ENCODE results near the gene COL25A1. TPM values are rescaled to one million over a fixed set of nuclear protein-coding genes. Genes with fewer than 3 reads are reported as not detected.

Gene COL25A1
- polyA plus RNA-seq, 1 experiment, result not detected

DNA sequence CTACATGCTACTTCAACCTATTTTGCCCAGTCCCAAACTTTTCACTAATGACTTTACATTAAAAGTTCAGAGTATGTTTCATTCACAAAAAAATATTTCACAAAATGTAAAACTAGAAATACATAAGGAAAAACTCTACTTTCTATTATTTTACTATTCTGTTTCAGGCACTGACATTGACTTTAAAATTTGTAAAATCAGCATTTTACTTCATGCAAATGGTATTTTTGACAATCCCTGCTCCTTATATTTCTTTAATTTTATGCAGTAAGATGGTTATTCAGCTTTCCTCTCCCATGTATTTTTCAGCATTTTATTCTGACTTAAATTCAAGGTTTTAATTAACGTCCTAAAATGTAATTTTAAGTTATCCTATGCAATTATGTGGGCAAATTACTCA, 178.5 kb downstream of the COL25A1 start:
- no peaks in the 10 kb centered on the region for H3K36me3 ChIP-seq (ENCODE audit: control insufficient read depth, insufficient read depth, low read length)
- CTCF ChIA-PET, result no interaction called here
- DNase-seq (ENCODE audit: low read depth), result no peak
- TF ChIP-seq CTCF (IDR thresholded peaks at IDR 0.05; ENCODE audit: insufficient read depth, low read depth, low read length), result no peak
- POLR2A ChIA-PET, result no interaction called here
- H3K4me3 ChIP-seq (ENCODE audit: low read depth, low read length), result no peak overlapping the region
- no peaks in the 10 kb centered on the region for H3K27me3 ChIP-seq (ENCODE audit: control insufficient read depth, insufficient read depth, low read length)

DNA sequence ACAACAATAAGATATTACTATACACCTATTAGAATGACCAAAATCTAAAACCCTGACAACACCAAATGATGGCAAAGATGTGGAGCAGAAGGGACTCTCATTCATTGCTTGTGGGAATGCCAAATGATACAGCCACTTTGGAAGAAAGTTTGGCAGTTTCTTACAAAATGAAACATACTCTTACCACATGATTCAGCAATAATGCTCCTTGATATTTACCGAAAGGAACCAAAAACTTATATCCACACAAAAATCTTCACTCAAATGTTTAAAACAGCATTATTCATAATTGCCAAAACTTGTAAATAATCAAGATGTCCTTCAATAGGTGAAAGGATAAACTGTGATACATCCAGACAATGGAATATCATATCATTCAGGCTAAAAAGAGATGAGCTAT, 180.9 kb downstream of the COL25A1 start:
- Histone ChIP-seq H3K4me3 (ENCODE audit: low read depth, low read length) (no peak overlapping the region), H3K27me3 (ENCODE audit: control insufficient read depth, insufficient read depth, low read length) (no peaks in the 10 kb centered on the region), H3K36me3 (ENCODE audit: control insufficient read depth, insufficient read depth, low read length) (no peaks in the 10 kb centered on the region)
- no peak for DNase-seq (ENCODE audit: low read depth)
- no peak for TF ChIP-seq CTCF (IDR thresholded peaks at IDR 0.05; ENCODE audit: insufficient read depth, low read depth, low read length)
- POLR2A ChIA-PET, result no interaction called here
- CTCF ChIA-PET, result no interaction called here

DNA sequence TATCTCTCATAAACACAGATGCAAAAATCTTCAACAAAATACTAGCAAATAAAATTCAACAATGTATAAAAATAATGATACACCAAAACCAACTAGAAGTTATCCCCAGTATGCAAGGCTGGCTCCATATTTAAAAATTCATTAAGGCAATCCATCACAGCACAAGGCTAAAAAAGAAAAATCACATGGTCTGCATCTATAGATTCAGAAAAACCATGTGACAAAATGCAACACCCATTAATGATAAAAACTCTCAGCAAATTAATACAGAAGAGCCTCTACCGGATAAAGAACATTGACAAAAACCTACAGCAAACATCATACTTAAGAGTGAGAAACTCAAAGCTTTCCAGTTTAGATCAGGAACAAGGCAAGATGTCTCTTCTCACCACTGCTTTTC, 182.6 kb downstream of the COL25A1 start:
- no peaks in the 10 kb centered on the region for H3K36me3 ChIP-seq (ENCODE audit: control insufficient read depth, insufficient read depth, low read length)
- ChIA-PET CTCF (no interaction called here), POLR2A (no interaction called here)
- H3K27me3 ChIP-seq (ENCODE audit: control insufficient read depth, insufficient read depth, low read length), result no peaks in the 10 kb centered on the region
- DNase-seq (ENCODE audit: low read depth), result no peak
- no peak overlapping the region for H3K4me3 ChIP-seq (ENCODE audit: low read depth, low read length)
- no peak for TF ChIP-seq CTCF (IDR thresholded peaks at IDR 0.05; ENCODE audit: insufficient read depth, low read depth, low read length)

DNA sequence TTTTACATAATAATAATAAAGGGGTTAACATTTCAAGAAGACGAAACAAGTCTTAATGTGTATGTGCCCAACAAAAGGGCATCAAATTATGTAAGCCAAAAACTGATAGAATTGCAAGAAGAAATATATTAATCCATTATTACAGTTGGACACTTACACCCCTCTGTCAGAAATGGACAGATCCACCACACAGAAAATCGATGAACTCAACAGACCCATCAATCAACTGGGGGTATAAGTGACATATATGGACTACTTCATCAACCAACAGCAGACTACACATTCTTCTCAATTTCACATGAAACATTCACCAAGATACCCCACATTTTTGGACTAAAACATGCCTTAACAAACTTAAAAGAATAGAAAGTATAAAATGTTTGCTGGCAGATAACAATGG, 183.8 kb downstream of the COL25A1 start:
- POLR2A ChIA-PET, result no interaction called here

DNA sequence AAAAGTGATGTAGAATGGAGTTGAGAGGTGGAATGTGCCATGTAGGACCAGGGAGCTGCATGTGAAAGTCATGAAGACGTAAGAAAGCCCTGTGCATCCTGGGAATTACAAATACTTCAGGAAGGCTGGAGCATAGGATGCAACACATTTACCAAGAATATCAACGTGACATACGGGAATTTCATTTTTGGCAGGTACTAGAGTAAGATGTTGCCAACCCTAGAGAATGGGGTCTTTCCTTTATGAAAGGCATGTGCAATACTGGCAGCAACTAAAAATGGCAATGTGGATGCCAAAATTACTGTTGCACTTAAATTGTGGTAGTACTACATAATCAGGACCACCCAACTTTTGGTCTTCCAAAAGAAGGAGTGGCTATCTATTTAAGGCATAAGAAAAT, 188.0 kb downstream of the COL25A1 start:
- DNase-seq (ENCODE audit: low read depth), result no peak
- Histone ChIP-seq H3K36me3 (ENCODE audit: control insufficient read depth, insufficient read depth, low read length) (no peaks in the 10 kb centered on the region), H3K27me3 (ENCODE audit: control insufficient read depth, insufficient read depth, low read length) (no peaks in the 10 kb centered on the region), H3K4me3 (ENCODE audit: low read depth, low read length) (no peak overlapping the region)
- ChIA-PET CTCF (no interaction called here), POLR2A (no interaction called here)
- no peak for TF ChIP-seq CTCF (IDR thresholded peaks at IDR 0.05; ENCODE audit: insufficient read depth, low read depth, low read length)

More for the DNA sequence above, 183.8 kb downstream of the COL25A1 start:
- no peak for TF ChIP-seq CTCF (IDR thresholded peaks at IDR 0.05; ENCODE audit: insufficient read depth, low read depth, low read length)
- Histone ChIP-seq H3K4me3 (ENCODE audit: low read depth, low read length) (no peak overlapping the region), H3K36me3 (ENCODE audit: control insufficient read depth, insufficient read depth, low read length) (no peaks in the 10 kb centered on the region), H3K27me3 (ENCODE audit: control insufficient read depth, insufficient read depth, low read length) (no peaks in the 10 kb centered on the region)
- CTCF ChIA-PET, result no interaction called here
- no peak for DNase-seq (ENCODE audit: low read depth)

Measured in BJ (cell line).